Motor neuron (in vitro differentiated cells): Measurements from ENCODE around the gene MFAP4. TPM values are rescaled to one million over a fixed set of nuclear protein-coding genes. Genes with fewer than 3 reads are reported as not detected.
A peak's percentile ranks its signal among the peaks of the same experiment; 100 is the strongest.

Experiments
- ATAC-seq, 8 experiments: fragments of 200-7000 bp; cut with Tn5 transposase; replicated peaks in 6 of 8; 2 replicates each; pipeline ENCODE4 v1.8.0; 2021; ENCODE audit warnings: mild to moderate bottlenecking in 8 of 8, moderate library complexity in 8 of 8
- H3K27ac ChIP-seq, 2 donors: fragments of 250-450 bp; sonication (Bioruptor Pico); 2 replicates each; pipeline ENCODE4 v1.9.0; 2021; ENCODE audit warnings: antibody characterized with exemption in 2 of 2, mild to moderate bottlenecking in 2 of 2, moderate library complexity in 1 of 2
- H3K4me1 ChIP-seq, 2 donors: fragments of 250-450 bp; sonication (Bioruptor Pico); replicated peaks in 1 of 2; 2 replicates each; pipeline ENCODE4 v1.6.1; 2021; ENCODE audit warnings: antibody characterized with exemption in 2 of 2, mild to moderate bottlenecking in 2 of 2, moderate library complexity in 1 of 2
- H3K4me3 ChIP-seq, 5 donors: fragments of 250-450 bp; sonication (Bioruptor Pico); 2 replicates each; pipeline ENCODE4 v1.9.0; 2021; ENCODE audit warnings: antibody characterized with exemption in 5 of 5, mild to moderate bottlenecking in 5 of 5, moderate library complexity in 4 of 5
- WGBS, 10 experiments: fragments of 450-650 bp; shearing (Covaris generic); methylation state at CpG; one replicate each; pipeline ENCODE4 v1.0.0; 2022; 5-methylcytosine and 5-hydroxymethylcytosine counted together
- in situ Hi-C, 9 experiments: fragments of 400-800 bp; cut with MboI; loops; one replicate each; pipeline ENCODE4 v1.15.0; 2021; ENCODE audit warnings: low sequenced_read_pairs in 9 of 9, low pct_unique_long_range_greater_than_20kb in 2 of 9; ENCODE audit not compliant: unreplicated experiment in 9 of 9
- total RNA-seq, 8 experiments: library from RNA; unstranded; fragments of 300-600 nt; gene quantifications; 2 replicates each; pipeline versions ENCODE4 v1.2.3 to v1.2.4, GENCODE V29; 2022

The MFAP4 gene
- total RNA-seq, 8 experiments from 2014 or later = 3.2 to 186 (median 7.0) TPM

GRCh38 chr17:19347323-19348080 is 39.5 kb downstream of the MFAP4 start:
- 80 to 100% (median 95%) methylated on average over 1 to 6 of the region's 13 CpGs; no CpG with 5 or more reads in 6 of the 10 experiments for WGBS, 10 experiments
- H3K4me3 ChIP-seq = no peak overlapping the region
- H3K4me1 ChIP-seq = peaks cover 26 to 29% of the 10 kb centered on the region in 2 donors
- peak in 7 of 8 experiments; percentile 4 to 28 (median 14) for ATAC-seq
- in situ Hi-C loops = no loop called here
- H3K27ac ChIP-seq = peak overlapping the region; percentile 69 to 85

GRCh38 chr17:19346351-19347255 is 40.4 kb downstream of the MFAP4 start:
- in situ Hi-C loops = no loop called here
- Histone ChIP-seq H3K4me3 (no peak overlapping the region), H3K4me1 (peaks cover 26 to 29% of the 10 kb centered on the region in 2 donors), H3K27ac (peak overlapping the region; percentile 69 to 85)
- 3 to 83% (median 47%) methylated on average over 2 to 10 of the region's 19 CpGs; no CpG with 5 or more reads in 3 of the 10 experiments for WGBS, 10 experiments
- peak; percentile 56 to 93 (median 90) for ATAC-seq

GRCh38 chr17:19345486-19346350 is 41.3 kb downstream of the MFAP4 start:
- H3K4me1 ChIP-seq = peaks cover 26 to 29% of the 10 kb centered on the region in 2 donors
- WGBS, 10 experiments = 75 to 100% (median 95%) methylated on average over 1 to 7 of the region's 13 CpGs; no CpG with 5 or more reads in 1 of the 10 experiments

GRCh38 chr17:19345067-19345460 is 41.9 kb downstream of the MFAP4 start:
- in situ Hi-C loops = no loop called here
- Histone ChIP-seq H3K27ac (no peak overlapping the region), H3K4me3 (no peak overlapping the region), H3K4me1 (peaks cover 26 to 29% of the 10 kb centered on the region in 2 donors)
- WGBS, 10 experiments = 78 to 100% (median 98%) methylated on average over 2 to 6 of the region's 7 CpGs; no CpG with 5 or more reads in 4 of the 10 experiments
- no peak for ATAC-seq

More at GRCh38 chr17:19345486-19346350, 41.3 kb downstream of the MFAP4 start:
- in situ Hi-C loops = no loop called here
- Histone ChIP-seq H3K27ac (peak overlapping the region; percentile 69 to 85), H3K4me3 (no peak overlapping the region)
- no peak for ATAC-seq

- Histone ChIP-seq H3K4me1 (peaks cover 26 to 29% of the 10 kb centered on the region in 2 donors), H3K27ac (no peak overlapping the region), H3K4me3 (no peak overlapping the region)
- in situ Hi-C loops = no loop called here
- ATAC-seq = no peak
- WGBS, 10 experiments = 90 to 100% (median 100%) methylated on average over 1 to 2 of the region's 40 CpGs; no CpG with 5 or more reads in 6 of the 10 experiments
Measured at GRCh38 chr17:19344311-19345066, 42.5 kb downstream of the MFAP4 start.

GRCh38 chr17:19343671-19344151 is 43.3 kb downstream of the MFAP4 start:
- no peak for ATAC-seq
- Histone ChIP-seq H3K27ac (no peak overlapping the region), H3K4me3 (no peak overlapping the region), H3K4me1 (peaks cover 26 to 29% of the 10 kb centered on the region in 2 donors)
- 0 to 90% (median 80%) methylated on average over 1 to 2 of the region's 13 CpGs; no CpG with 5 or more reads in 7 of the 10 experiments for WGBS, 10 experiments
- in situ Hi-C loops = no loop called here

- ATAC-seq = no peak
- H3K4me1 ChIP-seq = peaks cover 29% of the 10 kb centered on the region in 2 donors
- H3K4me3 ChIP-seq = no peak overlapping the region
- H3K27ac ChIP-seq = no peak overlapping the region
- in situ Hi-C loops = no loop called here
- 50 to 100% (median 81%) methylated on average over 2 of the region's 7 CpGs; no CpG with 5 or more reads in 6 of the 10 experiments for WGBS, 10 experiments
Measured at GRCh38 chr17:19343256-19343630, 43.7 kb downstream of the MFAP4 start.

- 25 to 100% (median 85%) methylated on average over 1 to 5 of the region's 7 CpGs; no CpG with 5 or more reads in 4 of the 10 experiments for WGBS, 10 experiments
- H3K4me1 ChIP-seq = peaks cover 27 to 32% of the 10 kb centered on the region in 2 donors
- no peak overlapping the region for H3K27ac ChIP-seq
- in situ Hi-C loops = no loop called here
- no peak for ATAC-seq
- H3K4me3 ChIP-seq = no peak overlapping the region
Measured at GRCh38 chr17:19342611-19343255, 44.3 kb downstream of the MFAP4 start.

- Histone ChIP-seq H3K4me1 (peaks cover 26 to 31% of the 10 kb centered on the region in 2 donors), H3K27ac (no peak overlapping the region), H3K4me3 (no peak overlapping the region)
- WGBS, 10 experiments = 35 to 100% (median 79%) methylated on average over 3 to 11 of the region's 20 CpGs; no CpG with 5 or more reads in 1 of the 10 experiments
- in situ Hi-C loops = no loop called here
- peak in 2 of 8 experiments; percentile 2 to 3 for ATAC-seq
Measured at GRCh38 chr17:19341641-19342610, 45.1 kb downstream of the MFAP4 start.

GRCh38 chr17:19341211-19341631 is 45.8 kb downstream of the MFAP4 start:
- no peak for ATAC-seq
- no peak overlapping the region for H3K27ac ChIP-seq
- WGBS, 10 experiments = 40 to 96% (median 67%) methylated on average over 1 to 5 of the region's 7 CpGs; no CpG with 5 or more reads in 3 of the 10 experiments

More at GRCh38 chr17:19341211-19341631, 45.8 kb downstream of the MFAP4 start:
- Histone ChIP-seq H3K4me3 (no peak overlapping the region), H3K4me1 (peaks cover 24 to 29% of the 10 kb centered on the region in 2 donors)
- in situ Hi-C loops = no loop called here
